ENCODE results near the gene BMPER. TPM values are rescaled to one million over a fixed set of nuclear protein-coding genes. Genes with fewer than 3 reads are reported as not detected.

The BMPER gene
- total RNA-seq, 1 experiment from 2014 or later = 0.50 TPM

- H3K4me1 ChIP-seq (replicated peaks; ENCODE audit: insufficient read depth) = no peaks in the 10 kb centered on the region
- CTCF ChIA-PET = no interaction called here
- no peak for TF ChIP-seq EZH2 (IDR thresholded peaks at IDR 0.05; ENCODE audit: low read depth)
- TF ChIP-seq, protein P1, sequence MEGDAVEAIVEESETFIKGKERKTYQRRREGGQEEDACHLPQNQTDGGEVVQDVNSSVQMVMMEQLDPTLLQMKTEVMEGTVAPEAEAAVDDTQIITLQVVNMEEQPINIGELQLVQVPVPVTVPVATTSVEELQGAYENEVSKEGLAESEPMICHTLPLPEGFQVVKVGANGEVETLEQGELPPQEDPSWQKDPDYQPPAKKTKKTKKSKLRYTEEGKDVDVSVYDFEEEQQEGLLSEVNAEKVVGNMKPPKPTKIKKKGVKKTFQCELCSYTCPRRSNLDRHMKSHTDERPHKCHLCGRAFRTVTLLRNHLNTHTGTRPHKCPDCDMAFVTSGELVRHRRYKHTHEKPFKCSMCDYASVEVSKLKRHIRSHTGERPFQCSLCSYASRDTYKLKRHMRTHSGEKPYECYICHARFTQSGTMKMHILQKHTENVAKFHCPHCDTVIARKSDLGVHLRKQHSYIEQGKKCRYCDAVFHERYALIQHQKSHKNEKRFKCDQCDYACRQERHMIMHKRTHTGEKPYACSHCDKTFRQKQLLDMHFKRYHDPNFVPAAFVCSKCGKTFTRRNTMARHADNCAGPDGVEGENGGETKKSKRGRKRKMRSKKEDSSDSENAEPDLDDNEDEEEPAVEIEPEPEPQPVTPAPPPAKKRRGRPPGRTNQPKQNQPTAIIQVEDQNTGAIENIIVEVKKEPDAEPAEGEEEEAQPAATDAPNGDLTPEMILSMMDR (conservative IDR thresholded peaks at IDR 0.05) = no peak
- H3F3A ChIP-seq (ENCODE audit: insufficient read depth, low read depth) = no peaks in the 10 kb centered on the region
- H3K9me3 ChIP-seq (ENCODE audit: insufficient read depth, low read depth) = no peaks in the 10 kb centered on the region
- no peaks in the 10 kb centered on the region for H3K79me2 ChIP-seq (ENCODE audit: low read depth)
- no peak overlapping the region for H3K27ac ChIP-seq
- no peaks in the 10 kb centered on the region for H3K36me3 ChIP-seq (ENCODE audit: low read depth)
- no peaks in the 10 kb centered on the region for H4K20me1 ChIP-seq (ENCODE audit: insufficient read depth)
- intact Hi-C loops (cut with micrococcal nuclease; ENCODE audit: unreplicated experiment) = no loop called here
- POLR2A ChIA-PET (ENCODE audit: unreplicated experiment) = no interaction called here
- H2AFZ ChIP-seq = no peak overlapping the region
- BruUV-seq (replicated peaks) = no TSS peak
- no peaks in the 10 kb centered on the region for H3K27me3 ChIP-seq (ENCODE audit: insufficient read depth, low read depth)
- H3K4me3 ChIP-seq = no peak overlapping the region
- no peaks in the 10 kb centered on the region for H3K9me2 ChIP-seq (ENCODE audit: insufficient read depth)
- no peak for DNase-seq
- H3K4me2 ChIP-seq = no peak overlapping the region
Observed at GRCh38 chr7:33902746-33903145, 2.6 kb upstream of the BMPER start.

- Histone ChIP-seq H3K79me2 (ENCODE audit: low read depth) (no peaks in the 10 kb centered on the region), H3K27me3 (ENCODE audit: insufficient read depth, low read depth) (no peaks in the 10 kb centered on the region), H3K4me2 (no peak overlapping the region), H3K4me3 (no peak overlapping the region), H3K4me1 (replicated peaks; ENCODE audit: insufficient read depth) (no peaks in the 10 kb centered on the region), H3K9me2 (ENCODE audit: insufficient read depth) (no peaks in the 10 kb centered on the region), H2AFZ (no peak overlapping the region), H3K27ac (no peak overlapping the region), H4K20me1 (ENCODE audit: insufficient read depth) (no peaks in the 10 kb centered on the region), H3K36me3 (ENCODE audit: low read depth) (no peaks in the 10 kb centered on the region), H3F3A (ENCODE audit: insufficient read depth, low read depth) (no peaks in the 10 kb centered on the region), H3K9me3 (ENCODE audit: insufficient read depth, low read depth) (no peaks in the 10 kb centered on the region)
- POLR2A ChIA-PET (ENCODE audit: unreplicated experiment) = no interaction called here
- TF ChIP-seq, protein P1 (conservative IDR thresholded peaks at IDR 0.05) = no peak
- TF ChIP-seq EZH2 (IDR thresholded peaks at IDR 0.05; ENCODE audit: low read depth) = no peak
- DNase-seq = no peak
- no TSS peak for BruUV-seq (replicated peaks)
- intact Hi-C loops (cut with micrococcal nuclease; ENCODE audit: unreplicated experiment) = no loop called here
- CTCF ChIA-PET = interaction anchor here (0.5 to 1.2 kb wide), 2 partner anchors 67 to 262 kb away, joined by 3 read pairs; no protein-coding TSS in a partner anchor
Observed at GRCh38 chr7:33903791-33904680, 1.3 kb upstream of the BMPER start.

- BruUV-seq (replicated peaks) = no TSS peak
- POLR2A ChIA-PET (ENCODE audit: unreplicated experiment) = interaction anchor here (0.7 kb wide), 2 partner anchors 26 to 569 kb away, joined by 3 to 8 read pairs; no protein-coding TSS in a partner anchor
Observed at GRCh38 chr7:33904681-33905388, 504 bp upstream of the BMPER start.

More at GRCh38 chr7:33904681-33905388, 504 bp upstream of the BMPER start:
- Histone ChIP-seq H3K4me2 (no peak overlapping the region), H3K9me3 (ENCODE audit: insufficient read depth, low read depth) (no peaks in the 10 kb centered on the region), H3F3A (ENCODE audit: insufficient read depth, low read depth) (no peaks in the 10 kb centered on the region), H3K36me3 (ENCODE audit: low read depth) (no peaks in the 10 kb centered on the region), H3K79me2 (ENCODE audit: low read depth) (no peaks in the 10 kb centered on the region), H4K20me1 (ENCODE audit: insufficient read depth) (no peaks in the 10 kb centered on the region), H3K27me3 (ENCODE audit: insufficient read depth, low read depth) (peaks cover 3% of the 10 kb centered on the region; the same call in 1 of the 2 replicates), H2AFZ (no peak overlapping the region), H3K4me1 (replicated peaks; ENCODE audit: insufficient read depth) (no peaks in the 10 kb centered on the region), H3K27ac (no peak overlapping the region), H3K9me2 (ENCODE audit: insufficient read depth) (no peaks in the 10 kb centered on the region), H3K4me3 (no peak overlapping the region)
- TF ChIP-seq, protein P1 (conservative IDR thresholded peaks at IDR 0.05) = no peak
- TF ChIP-seq EZH2 (IDR thresholded peaks at IDR 0.05; ENCODE audit: low read depth) = no peak
- CTCF ChIA-PET = interaction anchor here (0.5 to 1.2 kb wide), 3 partner anchors 68 to 261 kb away, joined by 3 to 9 read pairs (median 3); no protein-coding TSS in a partner anchor
- intact Hi-C loops (cut with micrococcal nuclease; ENCODE audit: unreplicated experiment) = no loop called here
- DNase-seq = peak in 1 of 2 experiments; percentile 10
